DOHH2 (cell line): ENCODE data around the gene ATP8A2.

ENCODE experiments used
- EZH2phosphoT487 ChIP-seq: fragments of 200-600 bp; sonication (generic); IDR thresholded peaks from 2 replicates; pipeline ENCODE4 v1.6.1; 2017; ENCODE audit warnings: borderline replicate concordance, mild to moderate bottlenecking, antibody characterized with exemption, low read length, moderate library complexity, mixed read lengths
- TF ChIP-seq, protein P1 (sequence below): fragments of 200-600 bp; sonication (generic); IDR thresholded peaks from one replicate; pipeline ENCODE4 v1.5.1; 2014; ENCODE audit warnings: antibody characterized with exemption, mild to moderate bottlenecking, low read depth, low read length; ENCODE audit not compliant: poor library complexity, severe bottlenecking

DNA sequence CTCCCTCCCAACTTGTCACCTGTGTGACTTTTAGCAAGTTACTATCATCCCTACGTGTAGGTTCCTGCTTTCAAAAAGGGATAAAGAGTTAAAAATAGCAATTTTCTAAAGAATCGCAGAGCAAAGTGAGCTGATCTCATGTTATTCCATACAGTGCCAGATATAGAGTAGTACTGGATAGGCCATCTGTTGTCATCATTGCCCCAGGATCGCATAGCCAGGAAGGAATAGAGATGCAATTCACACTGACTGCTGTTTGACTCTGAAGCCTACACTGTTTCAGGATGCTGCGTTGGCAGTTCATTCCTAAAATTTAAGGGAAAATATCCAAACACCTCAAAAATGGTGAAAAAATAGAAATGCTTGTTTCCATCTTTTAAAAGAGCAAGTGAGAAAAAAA, 541.2 kb downstream of the ATP8A2 start:
- TF ChIP-seq, protein P1, sequence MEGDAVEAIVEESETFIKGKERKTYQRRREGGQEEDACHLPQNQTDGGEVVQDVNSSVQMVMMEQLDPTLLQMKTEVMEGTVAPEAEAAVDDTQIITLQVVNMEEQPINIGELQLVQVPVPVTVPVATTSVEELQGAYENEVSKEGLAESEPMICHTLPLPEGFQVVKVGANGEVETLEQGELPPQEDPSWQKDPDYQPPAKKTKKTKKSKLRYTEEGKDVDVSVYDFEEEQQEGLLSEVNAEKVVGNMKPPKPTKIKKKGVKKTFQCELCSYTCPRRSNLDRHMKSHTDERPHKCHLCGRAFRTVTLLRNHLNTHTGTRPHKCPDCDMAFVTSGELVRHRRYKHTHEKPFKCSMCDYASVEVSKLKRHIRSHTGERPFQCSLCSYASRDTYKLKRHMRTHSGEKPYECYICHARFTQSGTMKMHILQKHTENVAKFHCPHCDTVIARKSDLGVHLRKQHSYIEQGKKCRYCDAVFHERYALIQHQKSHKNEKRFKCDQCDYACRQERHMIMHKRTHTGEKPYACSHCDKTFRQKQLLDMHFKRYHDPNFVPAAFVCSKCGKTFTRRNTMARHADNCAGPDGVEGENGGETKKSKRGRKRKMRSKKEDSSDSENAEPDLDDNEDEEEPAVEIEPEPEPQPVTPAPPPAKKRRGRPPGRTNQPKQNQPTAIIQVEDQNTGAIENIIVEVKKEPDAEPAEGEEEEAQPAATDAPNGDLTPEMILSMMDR = no peak
- TF ChIP-seq EZH2phosphoT487 = no peak
